ENCODE data around the gene BAIAP2L2. TPM values are rescaled to one million over a fixed set of nuclear protein-coding genes. Genes with fewer than 3 reads are reported as not detected.

The BAIAP2L2 gene
- total and polyA plus RNA-seq, 2 of the 4 experiments (the other 2 are of a cell fraction), result 0.18 to 0.46 TPM

GRCh38 chr22:38132136-38132535 is 21.7 kb upstream of the BAIAP2L2 start:
- ATAC-seq (ENCODE audit: low read depth) (no peak), DNase-seq (no peak)
- BruUV-seq (replicated peaks), result no TSS peak
- ChIA-PET POLR2A (ENCODE audit: unreplicated experiment) (no interaction called here), CTCF (no interaction called here)
- Histone ChIP-seq H4K91ac (ENCODE audit: insufficient read depth, low read depth, low read length) (no peak overlapping the region), H2AK9ac (replicated peaks; ENCODE audit: low read depth, low read length, poor library complexity) (no peak overlapping the region), H3K79me1 (ENCODE audit: low read depth in 1 of 2, low read length in 2 of 2) (no peaks in the 10 kb centered on the region), H3K9me3 (ENCODE audit: control insufficient read depth, insufficient read depth, low read length) (no peaks in the 10 kb centered on the region), H2BK120ac (ENCODE audit: low read depth, low read length) (no peak overlapping the region), H3K4me3 (ENCODE audit: insufficient read depth, low read depth, low read length) (no peak overlapping the region), H3K56ac (ENCODE audit: extremely low read depth, insufficient read depth, low read length) (no peak overlapping the region), H2AFZ (replicated peaks; ENCODE audit: low read length, poor library complexity) (no peak overlapping the region), H4K5ac (ENCODE audit: low read depth, low read length) (no peak overlapping the region), H3K9me1 (ENCODE audit: insufficient read depth, low read length) (peaks cover 2% of the 10 kb centered on the region; the same call in 1 of the 2 replicates), H3K18ac (ENCODE audit: low read depth, low read length) (no peak overlapping the region), H2BK5ac (ENCODE audit: low read depth, low read length, poor library complexity, severe bottlenecking) (no peak overlapping the region), H3K4me2 (ENCODE audit: low read depth, low read length) (no peak overlapping the region), H3K14ac (replicated peaks; ENCODE audit: low read depth, low read length) (no peak overlapping the region), H3K9ac (ENCODE audit: low read depth, low read length) (no peak overlapping the region), H3K27me3 (ENCODE audit: control insufficient read depth, insufficient read depth, low read length) (no peaks in the 10 kb centered on the region), H3K23ac (ENCODE audit: low read depth, low read length) (no peak overlapping the region), H2BK20ac (ENCODE audit: low read depth, low read length) (no peak overlapping the region), H3K4ac (ENCODE audit: low read depth, low read length) (no peak overlapping the region), H3K36me3 (ENCODE audit: control insufficient read depth, insufficient read depth, low read length) (no peaks in the 10 kb centered on the region), H4K20me1 (ENCODE audit: insufficient read depth, low read length) (no peaks in the 10 kb centered on the region), H2BK15ac (ENCODE audit: low read depth, low read length) (no peak overlapping the region), H3K27ac (ENCODE audit: insufficient read depth, low read length) (no peak overlapping the region), H4K8ac (ENCODE audit: low read depth in 2 of 2, low read length in 2 of 2) (no peak overlapping the region), H2AK5ac (ENCODE audit: low read depth, low read length) (no peak overlapping the region), H3K4me1 (ENCODE audit: control insufficient read depth, insufficient read depth, low read length) (peaks cover 2% of the 10 kb centered on the region)
- intact Hi-C loops (cut with micrococcal nuclease) (no loop called here), in situ Hi-C loops (cut with MboI; ENCODE audit: low sequenced_read_pairs) (no loop called here), dilution Hi-C loops (cut with HindIII; ENCODE audit: low sequenced_read_pairs, unreplicated experiment) (no loop called here)
- WGBS, 2 experiments (ENCODE audit: extremely low coverage in 2 of 2, insufficient read length in 1 of 2), result no CpG with 5 or more reads among the region's 7 CpGs
- TF ChIP-seq NFE2L2 (IDR thresholded peaks at IDR 0.05; ENCODE audit: low read depth, low read length) (no peak), RCOR1 (IDR thresholded peaks at IDR 0.05; ENCODE audit: insufficient replicate concordance, low read length) (no peak), CHD1 (IDR thresholded peaks at IDR 0.05; ENCODE audit: low read depth, low read length) (no peak), MAZ (IDR thresholded peaks at IDR 0.05; ENCODE audit: borderline replicate concordance, low read depth, low read length) (no peak), SMC3 (IDR thresholded peaks at IDR 0.05; ENCODE audit: low read depth, low read length) (no peak), ELK1 (IDR thresholded peaks at IDR 0.05; ENCODE audit: borderline replicate concordance, low read depth, low read length) (no peak), BHLHE40 (IDR thresholded peaks at IDR 0.05; ENCODE audit: low read depth, low read length) (no peak), POLR2A (IDR thresholded peaks at IDR 0.05; ENCODE audit: low read depth, low read length) (no peak), FOS (IDR thresholded peaks at IDR 0.05; ENCODE audit: low read depth, low read length) (no peak), MXI1 (IDR thresholded peaks at IDR 0.05; ENCODE audit: borderline replicate concordance, low read depth, low read length) (no peak)

All from IMR-90 (cell line).